ENCODE measurements around the gene TUB. TPM values are rescaled to one million over a fixed set of nuclear protein-coding genes. Genes with fewer than 3 reads are reported as not detected.

The TUB gene
- polyA plus RNA-seq, 1 donor = 12.3 TPM

GRCh38 chr11:8043756-8044155 lies 37.3 kb upstream of the TUB start:
- DNase-seq (ENCODE audit: low read depth) = no peak

DNA sequence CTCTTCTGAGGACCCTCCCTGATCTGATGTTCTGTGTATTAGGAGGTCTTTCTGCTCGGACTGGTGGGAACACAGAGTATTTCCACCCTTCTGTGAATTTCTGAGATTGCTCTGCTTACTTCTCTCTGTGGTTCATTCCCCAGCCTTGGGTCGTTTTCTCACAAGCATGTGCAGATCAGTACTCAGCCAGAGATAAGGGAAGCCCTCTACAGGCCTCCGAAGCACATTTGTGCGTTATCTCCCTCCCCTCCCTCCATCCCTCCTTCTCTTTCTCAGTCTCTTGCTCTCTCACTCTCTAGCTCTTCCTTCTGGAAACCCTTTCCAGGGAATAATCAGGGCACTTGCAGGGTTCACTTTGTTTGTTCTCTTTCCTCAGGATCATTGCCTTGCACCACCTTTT lies 35.2 kb upstream of the TUB start:
- DNase-seq (ENCODE audit: low read depth) = no peak

- no peak for DNase-seq (ENCODE audit: low read depth)
These were observed 33.6 kb upstream of the TUB start for GRCh38 chr11:8047382-8047781.

GRCh38 chr11:8049084-8049483 lies 31.9 kb upstream of the TUB start:
- DNase-seq (ENCODE audit: low read depth) = no peak

DNA sequence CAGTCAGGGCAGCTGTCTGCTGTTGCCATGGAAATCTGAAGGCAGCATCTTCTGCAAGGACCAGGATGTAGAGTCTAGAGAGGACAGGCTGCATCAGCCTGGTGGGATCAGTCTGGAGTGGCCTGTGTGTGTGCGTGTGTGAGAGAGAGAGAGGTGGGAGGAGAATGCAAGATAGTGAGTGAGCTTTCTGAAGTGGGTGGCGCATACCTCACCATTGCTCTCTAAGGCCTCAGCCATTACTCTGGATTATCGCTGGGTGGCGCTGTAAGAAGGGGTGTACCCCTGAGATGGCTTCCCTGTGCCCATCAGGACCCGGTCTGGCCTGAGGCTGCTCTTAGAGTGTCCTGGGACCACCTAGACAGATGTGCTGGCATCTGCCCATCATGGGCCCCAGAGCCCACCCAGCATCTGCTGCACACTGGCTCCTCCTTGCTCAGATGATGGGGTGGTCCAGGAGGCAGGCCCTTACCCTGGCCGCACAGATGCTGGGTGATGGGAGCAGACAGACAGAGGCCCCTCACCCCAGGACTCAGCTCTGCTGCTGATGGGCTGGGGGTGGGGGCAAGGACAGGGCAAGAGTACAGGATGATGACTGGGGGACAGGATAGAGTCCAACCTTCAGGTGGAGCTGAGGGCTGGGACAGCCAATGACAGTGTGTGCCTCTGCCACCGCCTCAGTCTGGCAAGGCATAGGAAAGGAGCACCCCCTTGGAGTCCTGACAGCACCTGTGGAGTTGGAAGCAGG lies 25.7 kb upstream of the TUB start:
- no peak for DNase-seq (ENCODE audit: low read depth)

GRCh38 chr11:8055836-8056526 lies 25.0 kb upstream of the TUB start:
- no peak for DNase-seq (ENCODE audit: low read depth)

GRCh38 chr11:8056810-8057463 lies 24.1 kb upstream of the TUB start:
- no peak for DNase-seq (ENCODE audit: low read depth)

DNA sequence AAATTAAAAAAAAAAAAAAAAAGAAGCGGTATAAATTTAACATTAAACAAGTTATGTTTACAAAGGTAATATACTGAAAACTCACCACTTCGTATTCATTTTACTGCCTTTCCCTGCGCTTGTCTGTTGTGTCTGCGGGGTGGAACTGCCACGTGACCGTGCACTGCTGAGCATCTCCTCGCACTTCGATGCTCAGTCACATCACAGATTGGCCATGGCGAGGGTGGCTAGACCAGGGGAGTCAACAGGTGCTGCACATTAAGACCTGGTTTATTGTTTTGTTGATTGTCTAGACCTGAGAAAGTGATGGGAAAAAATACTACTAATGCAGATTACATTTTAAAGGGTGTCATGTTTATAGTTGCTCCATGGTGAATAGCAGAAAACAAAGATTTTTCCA lies 22.8 kb upstream of the TUB start:
- DNase-seq (ENCODE audit: low read depth) = no peak

- no peak for DNase-seq (ENCODE audit: low read depth)
These were observed 22.0 kb upstream of the TUB start for GRCh38 chr11:8059030-8059429.

DNA sequence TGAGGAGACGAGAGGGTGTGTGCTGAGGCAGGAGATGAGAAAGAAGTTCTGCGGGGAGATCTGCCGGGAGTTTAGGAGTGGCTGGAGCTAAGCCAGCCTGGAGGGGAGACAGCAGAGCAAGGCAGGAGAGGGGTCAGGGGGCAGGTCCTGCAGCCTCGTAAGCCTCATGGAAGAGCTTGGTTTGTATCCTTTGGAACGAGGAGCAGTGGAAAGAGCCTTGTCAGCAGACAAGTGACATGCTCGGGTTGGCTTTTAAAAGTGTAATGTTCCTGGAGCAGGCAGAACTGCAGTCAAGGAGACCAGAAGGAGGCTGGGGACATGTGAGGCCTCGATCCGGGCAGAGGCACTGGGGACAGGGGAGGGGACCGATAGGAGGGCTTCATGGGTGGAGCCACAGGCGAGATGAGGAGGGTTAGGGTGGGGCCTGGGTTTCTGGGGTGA lies 21.4 kb upstream of the TUB start:
- DNase-seq (ENCODE audit: low read depth) = no peak

GRCh38 chr11:8060146-8060719 lies 20.8 kb upstream of the TUB start:
- DNase-seq (ENCODE audit: low read depth) = no peak

DNA sequence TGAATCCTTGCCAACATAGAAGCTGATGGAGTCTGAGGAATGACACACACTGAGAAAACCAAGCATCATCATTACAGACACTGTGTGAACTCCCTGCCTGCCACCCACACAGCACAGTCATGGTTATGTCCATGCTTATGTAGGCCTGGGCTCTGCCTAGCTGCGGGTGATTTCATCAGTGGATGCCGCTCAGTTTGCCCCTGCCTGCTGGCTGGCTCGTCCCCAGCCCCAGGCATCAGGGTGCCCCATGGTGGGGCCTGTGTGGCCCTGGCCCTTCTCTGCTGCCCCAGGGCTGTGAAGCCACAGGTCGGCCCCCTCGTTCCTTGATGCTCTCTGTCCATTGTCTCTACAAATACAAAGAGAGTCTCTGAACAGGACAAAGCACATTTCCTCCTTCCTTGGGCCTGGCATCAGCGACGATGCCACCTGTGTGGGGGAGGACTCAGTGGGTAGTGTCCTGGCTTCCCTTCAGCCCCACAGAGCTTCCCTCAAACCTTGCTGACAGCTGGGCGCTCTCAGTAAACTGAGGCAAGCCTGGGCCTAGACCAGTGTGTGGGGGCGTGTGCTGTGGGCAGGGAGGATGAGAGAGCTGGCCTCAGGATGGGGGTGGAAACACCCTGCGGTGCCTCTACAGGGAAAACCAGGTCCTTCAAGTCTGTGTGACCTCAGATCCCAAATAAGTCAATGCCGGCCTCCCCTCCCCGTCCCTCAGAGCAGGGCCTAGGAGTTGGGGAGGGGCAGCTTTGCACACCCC lies 20.0 kb upstream of the TUB start:
- no peak for DNase-seq (ENCODE audit: low read depth)

GRCh38 chr11:8061555-8062428 lies 19.2 kb upstream of the TUB start:
- DNase-seq (ENCODE audit: low read depth) = no peak

- DNase-seq (ENCODE audit: low read depth) = no peak
These were observed 18.2 kb upstream of the TUB start for GRCh38 chr11:8062781-8063257.

DNA sequence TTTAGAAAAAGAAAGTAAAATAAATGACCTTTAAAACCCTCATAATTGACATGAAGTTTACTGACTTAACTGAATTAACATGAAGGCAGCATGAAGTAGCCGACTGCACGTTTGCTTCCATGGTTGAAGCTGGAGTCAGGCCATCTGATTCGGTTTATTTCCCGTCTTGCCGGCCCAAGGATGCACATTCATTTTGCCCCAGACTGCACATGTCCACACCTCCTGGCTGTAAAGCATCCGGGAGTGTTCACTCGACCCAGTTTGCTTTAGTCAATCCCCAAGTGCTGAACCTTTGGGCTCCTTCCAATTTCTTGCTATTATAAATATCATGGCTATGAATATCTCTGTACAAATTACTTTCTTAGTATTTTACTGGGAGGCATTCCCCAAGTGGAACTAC lies 17.7 kb upstream of the TUB start:
- DNase-seq (ENCODE audit: low read depth) = no peak

- no peak for DNase-seq (ENCODE audit: low read depth)
These were observed 16.0 kb upstream of the TUB start for GRCh38 chr11:8065031-8065430.

DNA sequence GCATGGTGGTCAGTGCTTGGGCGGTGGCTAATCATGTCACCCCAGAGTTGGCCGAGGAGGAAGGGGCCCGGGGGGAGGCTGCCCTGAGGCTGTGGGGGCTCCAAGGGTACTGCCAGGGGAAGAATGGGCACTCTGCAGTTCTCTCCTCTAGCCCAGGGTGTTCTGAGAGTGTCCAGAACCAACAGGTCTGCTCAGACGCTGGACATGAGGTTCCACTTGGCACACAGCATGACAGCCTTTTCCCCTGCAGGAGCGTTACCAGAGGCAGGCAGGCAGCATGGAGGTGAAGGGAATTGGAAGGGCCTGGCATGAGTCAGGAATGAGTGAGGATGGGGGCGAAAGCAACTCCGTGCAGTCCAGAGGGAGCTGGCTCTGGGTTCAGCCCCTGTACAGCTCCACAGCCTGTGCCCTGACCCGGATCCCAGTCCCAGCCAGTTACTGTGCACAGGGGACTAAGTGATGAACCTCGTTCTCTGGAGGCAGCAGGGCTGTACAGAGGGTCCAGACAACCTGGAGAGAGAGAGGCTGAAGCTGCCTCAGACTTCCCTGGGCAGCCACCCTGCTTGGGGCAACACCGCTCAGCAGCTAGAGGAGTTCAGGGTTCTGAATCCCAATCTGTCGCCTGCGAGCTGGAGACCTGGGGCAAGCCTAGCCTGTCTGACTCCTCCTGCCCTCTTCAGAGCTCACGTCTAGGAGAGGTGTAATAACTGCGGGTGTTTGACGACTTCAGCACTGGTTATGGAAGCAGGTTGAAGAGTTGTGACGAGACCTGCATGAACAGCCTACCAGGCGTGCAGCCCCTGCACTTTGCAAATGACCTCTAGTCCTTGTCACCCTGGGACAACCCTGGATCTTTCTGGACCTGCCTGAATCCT lies 14.7 kb upstream of the TUB start:
- no peak for DNase-seq (ENCODE audit: low read depth)

GRCh38 chr11:8066911-8067455 lies 14.0 kb upstream of the TUB start:
- no peak for DNase-seq (ENCODE audit: low read depth)

GRCh38 chr11:8067567-8067928 lies 13.5 kb upstream of the TUB start:
- DNase-seq (ENCODE audit: low read depth) = no peak
